ENCODE results near the gene KCNK2. TPM values are rescaled to one million over a fixed set of nuclear protein-coding genes. Genes with fewer than 3 reads are reported as not detected.
"Not testable (repeated sequence)": the region's sequence is repeated elsewhere in the genome, so short reads cannot be mapped to it uniquely, and the experiment has no call there.

KCNK2 gene
- total RNA-seq, 1 donor from 2014 or later: 4.8 TPM

- Mint-ChIP-seq H3K4me3 (no peak overlapping the region), H3K36me3 (ENCODE audit: low read depth) (peaks cover 2% of the 10 kb centered on the region), H3K27me3 (ENCODE audit: low read depth) (no peaks in the 10 kb centered on the region), H3K4me1 (no peaks in the 10 kb centered on the region), H3K9me3 (peaks cover 4% of the 10 kb centered on the region), H3K27ac (ENCODE audit: unreplicated experiment) (no peak overlapping the region)
- no peak for DNase-seq (ENCODE audit: low read depth, low spot score)
- TF ChIP-seq, protein P1, sequence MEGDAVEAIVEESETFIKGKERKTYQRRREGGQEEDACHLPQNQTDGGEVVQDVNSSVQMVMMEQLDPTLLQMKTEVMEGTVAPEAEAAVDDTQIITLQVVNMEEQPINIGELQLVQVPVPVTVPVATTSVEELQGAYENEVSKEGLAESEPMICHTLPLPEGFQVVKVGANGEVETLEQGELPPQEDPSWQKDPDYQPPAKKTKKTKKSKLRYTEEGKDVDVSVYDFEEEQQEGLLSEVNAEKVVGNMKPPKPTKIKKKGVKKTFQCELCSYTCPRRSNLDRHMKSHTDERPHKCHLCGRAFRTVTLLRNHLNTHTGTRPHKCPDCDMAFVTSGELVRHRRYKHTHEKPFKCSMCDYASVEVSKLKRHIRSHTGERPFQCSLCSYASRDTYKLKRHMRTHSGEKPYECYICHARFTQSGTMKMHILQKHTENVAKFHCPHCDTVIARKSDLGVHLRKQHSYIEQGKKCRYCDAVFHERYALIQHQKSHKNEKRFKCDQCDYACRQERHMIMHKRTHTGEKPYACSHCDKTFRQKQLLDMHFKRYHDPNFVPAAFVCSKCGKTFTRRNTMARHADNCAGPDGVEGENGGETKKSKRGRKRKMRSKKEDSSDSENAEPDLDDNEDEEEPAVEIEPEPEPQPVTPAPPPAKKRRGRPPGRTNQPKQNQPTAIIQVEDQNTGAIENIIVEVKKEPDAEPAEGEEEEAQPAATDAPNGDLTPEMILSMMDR (conservative IDR thresholded peaks at IDR 0.05): no peak
Observed at GRCh38 chr1:215147024-215147423, 64.5 kb downstream of the KCNK2 start.

- Mint-ChIP-seq H3K4me1 (no peaks in the 10 kb centered on the region), H3K27ac (ENCODE audit: unreplicated experiment) (no peak overlapping the region), H3K4me3 (no peak overlapping the region), H3K9me3 (peaks cover 3% of the 10 kb centered on the region), H3K27me3 (ENCODE audit: low read depth) (no peaks in the 10 kb centered on the region), H3K36me3 (ENCODE audit: low read depth) (no peaks in the 10 kb centered on the region)
- TF ChIP-seq, protein P1 (conservative IDR thresholded peaks at IDR 0.05): no peak
- DNase-seq (ENCODE audit: low read depth, low spot score): no peak
Observed at GRCh38 chr1:215151841-215152549, 69.5 kb downstream of the KCNK2 start.

GRCh38 chr1:215156232-215156631 lies 73.7 kb downstream of the KCNK2 start:
- Mint-ChIP-seq H3K36me3 (ENCODE audit: low read depth) (no peaks in the 10 kb centered on the region), H3K4me3 (no peak overlapping the region), H3K9me3 (peaks cover 3% of the 10 kb centered on the region), H3K27me3 (ENCODE audit: low read depth) (no peaks in the 10 kb centered on the region), H3K4me1 (no peaks in the 10 kb centered on the region), H3K27ac (ENCODE audit: unreplicated experiment) (no peak overlapping the region)
- TF ChIP-seq, protein P1 (conservative IDR thresholded peaks at IDR 0.05): no peak
- DNase-seq (ENCODE audit: low read depth, low spot score): no peak

GRCh38 chr1:215160351-215160750 lies 77.8 kb downstream of the KCNK2 start:
- Mint-ChIP-seq H3K9me3 (peaks cover 11% of the 10 kb centered on the region), H3K27ac (ENCODE audit: unreplicated experiment) (no peak overlapping the region), H3K36me3 (ENCODE audit: low read depth) (no peaks in the 10 kb centered on the region), H3K4me3 (no peak overlapping the region), H3K27me3 (ENCODE audit: low read depth) (no peaks in the 10 kb centered on the region), H3K4me1 (no peaks in the 10 kb centered on the region)
- TF ChIP-seq, protein P1 (conservative IDR thresholded peaks at IDR 0.05): no peak
- DNase-seq (ENCODE audit: low read depth, low spot score): no peak

- peaks cover 16% of the 10 kb centered on the region for H3K9me3 Mint-ChIP-seq
- H3K27me3 Mint-ChIP-seq (ENCODE audit: low read depth); H3K4me1 Mint-ChIP-seq; H3K4me3 Mint-ChIP-seq; H3K27ac Mint-ChIP-seq (ENCODE audit: unreplicated experiment); H3K36me3 Mint-ChIP-seq (ENCODE audit: low read depth); DNase-seq (ENCODE audit: low read depth, low spot score): not testable (repeated sequence)
Observed at GRCh38 chr1:215163144-215163543, 80.6 kb downstream of the KCNK2 start.

DNA sequence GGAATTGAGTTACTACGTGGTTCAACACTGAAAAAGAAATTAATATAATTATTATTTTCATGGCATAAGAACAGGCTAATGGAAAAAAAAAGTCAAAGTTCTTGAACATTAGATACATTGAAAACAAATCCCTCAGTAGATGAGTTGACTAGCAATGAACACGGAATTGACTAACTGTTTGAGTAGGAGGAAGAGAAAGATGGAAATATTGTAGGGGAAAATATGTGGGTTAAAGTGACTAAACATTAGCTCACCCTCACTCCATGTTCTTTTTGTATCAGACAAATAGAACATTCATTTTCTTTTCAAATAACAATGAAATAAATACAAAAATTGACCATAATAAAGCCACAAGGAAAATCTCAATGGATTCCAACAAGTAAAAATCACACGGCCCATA lies 84.3 kb downstream of the KCNK2 start:
- DNase-seq (ENCODE audit: low read depth, low spot score): no peak
- no peaks in the 10 kb centered on the region for H3K4me1 Mint-ChIP-seq
- TF ChIP-seq, protein P1 (conservative IDR thresholded peaks at IDR 0.05): no peak

More for the DNA sequence above, 84.3 kb downstream of the KCNK2 start:
- Mint-ChIP-seq H3K4me3 (no peak overlapping the region), H3K9me3 (peaks cover 19% of the 10 kb centered on the region), H3K27ac (ENCODE audit: unreplicated experiment) (no peak overlapping the region), H3K36me3 (ENCODE audit: low read depth) (no peaks in the 10 kb centered on the region), H3K27me3 (ENCODE audit: low read depth) (no peaks in the 10 kb centered on the region)

All from neural crest cell (in vitro differentiated cells).